Measurements from ENCODE around the gene HDAC4. TPM values are rescaled to one million over a fixed set of nuclear protein-coding genes. Genes with fewer than 3 reads are reported as not detected.

HDAC4 gene
- polyA plus RNA-seq, 1 donor (not counting 4 experiments of a cell fraction or from before 2014, with no cell fraction given): 2.9 TPM

GRCh38 chr2:239112127-239112774, 288.6 kb downstream of the HDAC4 start:
- H2AFZ ChIP-seq (ENCODE audit: control insufficient read depth, low read length): no peak overlapping the region
- H3K4me1 ChIP-seq (ENCODE audit: control insufficient read depth, extremely low read depth, insufficient read depth, low read length): peaks cover 17% of the 10 kb centered on the region
- H3K36me3 ChIP-seq (ENCODE audit: control insufficient read depth in 2 of 2, extremely low read depth in 1 of 2, insufficient read depth in 2 of 2, low read length in 2 of 2): peaks cover 0 to 3% of the 10 kb centered on the region in 2 experiments
- no peak overlapping the region for H3K27ac ChIP-seq (ENCODE audit: control insufficient read depth, insufficient read depth, low read length)
- no peaks in the 10 kb centered on the region for H3K79me2 ChIP-seq (ENCODE audit: control insufficient read depth, insufficient read depth, low read length)
- dilution Hi-C loops (cut with MboI; ENCODE audit: extremely low pct_ligation_motif_present, low sequenced_read_pairs): no loop called here
- no peaks in the 10 kb centered on the region for H3K27me3 ChIP-seq (ENCODE audit: control insufficient read depth, extremely low read depth, insufficient read depth, low read length)
- no peaks in the 10 kb centered on the region for H3K9me3 ChIP-seq (ENCODE audit: control insufficient read depth, low read depth, low read length)
- no peak for FAIRE-seq
- no peak overlapping the region for H3K9ac ChIP-seq (ENCODE audit: control insufficient read depth, extremely low read depth, insufficient read depth, low read length)
- TF ChIP-seq EZH2 (IDR thresholded peaks at IDR 0.05; ENCODE audit: low read length): no peak
- no peak for TF ChIP-seq CTCF (optimal IDR thresholded peaks at IDR 0.05 in 1 of 3, IDR thresholded peaks at IDR 0.05 in 1 of 3, conservative IDR thresholded peaks at IDR 0.05 in 1 of 3; ENCODE audit: extremely low read depth in 1 of 3, insufficient read depth in 2 of 3, low read length in 3 of 3)
- H3K4me2 ChIP-seq (ENCODE audit: control insufficient read depth, extremely low read depth, insufficient read depth, low read depth, low read length): no peak overlapping the region
- H3K4me3 ChIP-seq (ENCODE audit: control insufficient read depth in 2 of 3, extremely low read depth in 1 of 3, insufficient read depth in 2 of 3, low read depth in 1 of 3, low read length in 3 of 3): no peak overlapping the region
- no peak for DNase-seq (ENCODE audit: low read depth, low spot score)
- H4K20me1 ChIP-seq (ENCODE audit: control insufficient read depth, extremely low read depth, insufficient read depth, low read length): no peaks in the 10 kb centered on the region
- no peaks in the 10 kb centered on the region for H3K9me1 ChIP-seq (ENCODE audit: control insufficient read depth, extremely low read depth, insufficient read depth, low read length)

GRCh38 chr2:239111401-239112100, 289.3 kb downstream of the HDAC4 start:
- no peak overlapping the region for H3K4me3 ChIP-seq (ENCODE audit: control insufficient read depth in 2 of 3, extremely low read depth in 1 of 3, insufficient read depth in 2 of 3, low read depth in 1 of 3, low read length in 3 of 3)
- no peaks in the 10 kb centered on the region for H3K9me3 ChIP-seq (ENCODE audit: control insufficient read depth, low read depth, low read length)
- H3K9me1 ChIP-seq (ENCODE audit: control insufficient read depth, extremely low read depth, insufficient read depth, low read length): no peaks in the 10 kb centered on the region
- H2AFZ ChIP-seq (ENCODE audit: control insufficient read depth, low read length): no peak overlapping the region
- dilution Hi-C loops (cut with MboI; ENCODE audit: extremely low pct_ligation_motif_present, low sequenced_read_pairs): no loop called here
- H4K20me1 ChIP-seq (ENCODE audit: control insufficient read depth, extremely low read depth, insufficient read depth, low read length): no peaks in the 10 kb centered on the region
- H3K4me1 ChIP-seq (ENCODE audit: control insufficient read depth, extremely low read depth, insufficient read depth, low read length): peaks cover 11% of the 10 kb centered on the region
- H3K27ac ChIP-seq (ENCODE audit: control insufficient read depth, insufficient read depth, low read length): no peak overlapping the region
- FAIRE-seq (no peak), DNase-seq (ENCODE audit: low read depth, low spot score) (no peak)
- H3K27me3 ChIP-seq (ENCODE audit: control insufficient read depth, extremely low read depth, insufficient read depth, low read length): no peaks in the 10 kb centered on the region
- no peak for TF ChIP-seq CTCF (optimal IDR thresholded peaks at IDR 0.05 in 1 of 3, IDR thresholded peaks at IDR 0.05 in 1 of 3, conservative IDR thresholded peaks at IDR 0.05 in 1 of 3; ENCODE audit: extremely low read depth in 1 of 3, insufficient read depth in 2 of 3, low read length in 3 of 3)
- no peak for TF ChIP-seq EZH2 (IDR thresholded peaks at IDR 0.05; ENCODE audit: low read length)
- no peak overlapping the region for H3K4me2 ChIP-seq (ENCODE audit: control insufficient read depth, extremely low read depth, insufficient read depth, low read depth, low read length)
- H3K9ac ChIP-seq (ENCODE audit: control insufficient read depth, extremely low read depth, insufficient read depth, low read length): no peak overlapping the region
- peaks cover 0 to 4% of the 10 kb centered on the region in 2 experiments for H3K36me3 ChIP-seq (ENCODE audit: control insufficient read depth in 2 of 2, extremely low read depth in 1 of 2, insufficient read depth in 2 of 2, low read length in 2 of 2)
- no peaks in the 10 kb centered on the region for H3K79me2 ChIP-seq (ENCODE audit: control insufficient read depth, insufficient read depth, low read length)
